Heart left ventricle (tissue), 16 donors: ENCODE results near the gene TMEM38A. TPM values are rescaled to one million over a fixed set of nuclear protein-coding genes. Genes with fewer than 3 reads are reported as not detected.

Source experiments
- ATAC-seq, 4 donors: fragments of 200-7000 bp; cut with Tn5 transposase; one replicate each; pipeline ENCODE4 v1.9.1; 2020 to 2022; ENCODE audit warnings: moderate library complexity in 4 of 4, mild to moderate bottlenecking in 3 of 4, moderate number of reproducible peaks in 1 of 4
- DNase-seq, 5 donors: peaks; one replicate each; pipeline ENCODE4 v3.0.0-alpha.2; 2020
- H3K27ac ChIP-seq, 12 donors: fragments of 200-600 bp; sonication (generic) in 4 of 12; one replicate each; pipeline versions ENCODE4 v1.5.0 to v1.8.0; 2016 to 2022; ENCODE audit warnings: mild to moderate bottlenecking in 2 of 12
- H3K27me3 ChIP-seq, 9 donors: fragments of 200-600 bp; sonication (generic) in 2 of 9; one replicate each; pipeline versions ENCODE4 v1.5.1 to v1.8.0; 2016 to 2022; ENCODE audit warnings: mild to moderate bottlenecking in 3 of 9
- H3K36me3 ChIP-seq, 9 donors: fragments of 200-600 bp; sonication (generic) in 2 of 9; one replicate each; pipeline versions ENCODE4 v1.5.0 to v1.8.0; 2018 to 2022; ENCODE audit warnings: mild to moderate bottlenecking in 2 of 9
- H3K4me1 ChIP-seq, 12 donors: fragments of 200-600 bp; sonication (generic) in 4 of 12; one replicate each; pipeline versions ENCODE4 v1.5.0 to v1.8.0; 2016 to 2022; ENCODE audit warnings: mild to moderate bottlenecking in 3 of 12
- H3K4me3 ChIP-seq, 12 donors: fragments of 200-600 bp; sonication (generic) in 4 of 12; one replicate each; pipeline versions ENCODE4 v1.5.0 to v1.8.0; 2017 to 2022; ENCODE audit warnings: mild to moderate bottlenecking in 9 of 12, moderate library complexity in 4 of 12
- H3K9me3 ChIP-seq, 12 donors: fragments of 200-600 bp; sonication (generic) in 4 of 12; one replicate each; pipeline versions ENCODE4 v1.5.0 to v1.8.0; 2016 to 2022; ENCODE audit warnings: mild to moderate bottlenecking in 1 of 12
- POLR2A ChIP-seq, 2 donors: fragments of 450-650 bp; IDR thresholded peaks; one replicate each; pipeline ENCODE4 v1.6.1; 2017; ENCODE audit warnings: antibody characterized with exemption in 2 of 2, mild to moderate bottlenecking in 2 of 2, moderate library complexity in 2 of 2
- WGBS, 4 donors: extraction: QIAGEN DNeasy Blood & Tissue Kit in 2 of 4; methylation state at CpG; one replicate each; pipeline versions ENCODE4 v1.1.5 to v1.1.7; 2013 to 2018; 5-methylcytosine and 5-hydroxymethylcytosine counted together
- intact Hi-C, 10 donors: fragments of 100-400 bp; cut with DNase I; formaldehyde crosslinking; loops; one replicate each; pipeline versions ENCODE4 v1.11.1 to v1.14.2; 2022
- polyA plus RNA-seq, 2 donors: library from polyadenylated mRNA; stranded (reverse); fragments of 200-250 nt; gene quantifications; one replicate each; pipeline ENCODE4 v1.2.3, GENCODE V29; 2013
- total RNA-seq, 9 donors: library from RNA; depleted of rRNA in 2 of 9; stranded (reverse); fragments of >200 nt in 2 of 9; fragmentation: NEBNext Ultra II Directional in 3 of 9; extraction: Animal tissue kit (Norgen Biotek cat#: 25700) in 3 of 9; gene quantifications; one replicate each; pipeline versions ENCODE4 v1.1.0 to v1.2.4, GENCODE V29; 2016 to 2023
- TF ChIP-seq, protein P1 (sequence below), 12 donors: fragments of 200-600 bp; sonication (generic) in 4 of 12; IDR thresholded peaks; one replicate each; pipeline versions ENCODE4 v1.5.0 to v1.8.0; 2018 to 2022; ENCODE audit warnings: antibody characterized with exemption in 12 of 12, mild to moderate bottlenecking in 5 of 12
- donor health status: ischemic (EF 13 %, LVEDD 7.1; RV severe dilation, severe dysfunction).
- donor health status: healthy with polysubstance abuse.
- donor health status: DM: no; HTN: yes; CAD: no.
- donor health status: DM: no; HTN: no; CAD: no.
- donor health status: ischemic (EF 25% LVEDD 6.9; RV normal size, moderate dysfunction).
- donor health status: ischemic (EF 25% LVEDD 5.7; RV mildly dilated, moderate dysfunction).
- donor health status: healthy.
- donor health status: DM: yes; HTN: yes; CAD: no.
- donor health status: ischemic (EF 35%, LVEDD 5.7; RV mildly dilated, moderate dysfunction).
- donor health status: nonischemic (EF 11% LVEDD 7.7; RV severe dilation, severe dysfunction).
- donor health status: DM: yes; HTN: yes; CAD: no.
- donor health status: PGD.
- donor health status: ischemic (EF 29% LVEDD 5.4; RV normal size, mild dysfunction).
- donor health status: nonischemic (EF 23%, LVEDD 6.1; RV moderate dilation, normal function).

Gene TMEM38A
- total and polyA plus RNA-seq, 11 donors = 13.7 to 47.4 (median 27.2) TPM

DNA sequence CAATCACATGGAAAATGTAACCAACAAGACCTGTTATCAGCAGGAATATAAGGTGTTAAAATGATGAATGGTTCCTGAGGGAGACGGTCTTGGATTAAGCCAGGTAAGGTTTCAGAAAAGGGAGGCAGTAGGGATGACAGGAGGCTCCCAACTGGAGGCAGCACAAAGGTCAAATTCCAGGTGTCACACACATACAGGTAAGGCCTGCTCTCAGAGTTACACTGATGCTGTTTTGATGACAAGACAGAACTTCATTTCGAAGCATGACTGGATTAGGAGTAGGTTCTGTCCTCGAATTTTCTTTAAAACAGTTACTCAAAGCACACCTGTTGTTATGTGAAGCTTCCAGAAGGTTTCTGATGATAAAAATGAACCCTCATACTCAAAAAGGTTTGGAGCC, 40.4 kb upstream of the TMEM38A start:
- H3K36me3 ChIP-seq = peaks cover 0 to 31% (median 9%) of the 10 kb centered on the region in 9 donors
- no peaks in the 10 kb centered on the region for H3K27me3 ChIP-seq
- no peak for ATAC-seq
- 73 to 78% (median 76%) methylated on average over 3 of the region's 3 CpGs for WGBS, 4 donors
- no peaks in the 10 kb centered on the region for H3K9me3 ChIP-seq
- peaks cover 0 to 94% (median 44%) of the 10 kb centered on the region in 12 donors for H3K4me1 ChIP-seq
- TF ChIP-seq, protein P1, sequence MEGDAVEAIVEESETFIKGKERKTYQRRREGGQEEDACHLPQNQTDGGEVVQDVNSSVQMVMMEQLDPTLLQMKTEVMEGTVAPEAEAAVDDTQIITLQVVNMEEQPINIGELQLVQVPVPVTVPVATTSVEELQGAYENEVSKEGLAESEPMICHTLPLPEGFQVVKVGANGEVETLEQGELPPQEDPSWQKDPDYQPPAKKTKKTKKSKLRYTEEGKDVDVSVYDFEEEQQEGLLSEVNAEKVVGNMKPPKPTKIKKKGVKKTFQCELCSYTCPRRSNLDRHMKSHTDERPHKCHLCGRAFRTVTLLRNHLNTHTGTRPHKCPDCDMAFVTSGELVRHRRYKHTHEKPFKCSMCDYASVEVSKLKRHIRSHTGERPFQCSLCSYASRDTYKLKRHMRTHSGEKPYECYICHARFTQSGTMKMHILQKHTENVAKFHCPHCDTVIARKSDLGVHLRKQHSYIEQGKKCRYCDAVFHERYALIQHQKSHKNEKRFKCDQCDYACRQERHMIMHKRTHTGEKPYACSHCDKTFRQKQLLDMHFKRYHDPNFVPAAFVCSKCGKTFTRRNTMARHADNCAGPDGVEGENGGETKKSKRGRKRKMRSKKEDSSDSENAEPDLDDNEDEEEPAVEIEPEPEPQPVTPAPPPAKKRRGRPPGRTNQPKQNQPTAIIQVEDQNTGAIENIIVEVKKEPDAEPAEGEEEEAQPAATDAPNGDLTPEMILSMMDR (IDR thresholded peaks at IDR 0.05) = no peak
- intact Hi-C loops = loop anchor here in 3 of 10 donors (5.0 kb wide), 3 partner anchors 33 to 43 kb away; no protein-coding TSS in a partner anchor
- no peak overlapping the region for H3K27ac ChIP-seq
- H3K4me3 ChIP-seq = no peak overlapping the region
- DNase-seq = no peak

DNA sequence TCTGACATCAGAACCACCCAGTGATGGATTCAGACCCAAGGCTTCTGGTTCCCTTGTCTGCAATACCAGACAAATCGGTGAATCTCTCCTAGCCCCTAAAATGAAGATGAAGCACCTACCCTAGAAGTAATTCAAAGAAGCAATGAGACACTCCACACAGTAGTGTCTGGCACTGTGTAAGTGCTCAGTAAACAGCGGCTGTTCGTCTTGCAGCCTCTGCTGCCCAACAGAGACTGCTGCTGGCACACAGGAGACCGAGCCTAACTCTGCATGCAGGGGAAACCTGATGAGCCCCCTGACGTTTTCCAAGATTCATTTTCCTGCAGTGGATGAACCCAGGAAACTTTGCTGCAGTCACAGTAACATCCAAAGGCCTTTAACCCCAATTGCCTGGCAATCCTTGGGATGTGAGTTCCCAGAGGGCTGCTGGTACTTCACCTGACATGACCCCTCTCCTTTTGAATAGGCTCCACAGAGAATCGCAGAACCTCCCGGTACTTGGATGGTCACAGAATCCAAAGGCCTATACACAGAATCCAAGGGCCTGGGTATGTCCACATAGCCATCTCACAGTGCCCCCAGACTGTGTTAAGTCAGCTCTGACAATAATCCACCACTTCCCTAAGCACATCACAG, 39.7 kb upstream of the TMEM38A start:
- intact Hi-C loops = loop anchor here in 3 of 10 donors (5.0 kb wide), 3 partner anchors 34 to 44 kb away; no protein-coding TSS in a partner anchor
- Histone ChIP-seq H3K36me3 (peaks cover 0 to 31% (median 9%) of the 10 kb centered on the region in 9 donors), H3K27me3 (no peaks in the 10 kb centered on the region), H3K4me3 (no peak overlapping the region), H3K4me1 (peaks cover 0 to 96% (median 47%) of the 10 kb centered on the region in 12 donors), H3K27ac (no peak overlapping the region), H3K9me3 (no peaks in the 10 kb centered on the region)
- 56 to 78% (median 73%) methylated on average over 4 to 7 of the region's 7 CpGs for WGBS, 4 donors
- no peak for DNase-seq
- ATAC-seq = no peak
- TF ChIP-seq, protein P1 (IDR thresholded peaks at IDR 0.05) = no peak
- no peak for TF ChIP-seq POLR2A (IDR thresholded peaks at IDR 0.05)

DNA sequence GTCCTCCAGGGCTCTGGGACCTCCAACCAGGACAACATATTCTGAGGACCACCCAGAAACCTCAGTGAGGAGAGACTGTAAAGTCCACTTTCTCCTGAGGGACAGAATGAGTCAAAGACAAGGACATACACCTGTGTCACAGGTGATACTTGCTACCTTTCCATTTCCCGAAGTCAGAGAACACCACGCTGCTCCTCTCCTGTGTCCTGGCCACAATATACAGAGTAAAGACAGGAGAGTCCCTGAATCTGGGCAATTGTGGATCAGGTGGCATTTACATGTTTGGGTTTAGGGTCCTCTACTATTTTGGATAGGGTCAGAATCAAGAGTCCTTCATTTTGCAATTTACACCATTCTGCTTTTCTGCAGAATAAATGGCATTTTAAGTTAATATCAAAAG, 37.9 kb upstream of the TMEM38A start:
- Histone ChIP-seq H3K4me1 (peaks cover 0 to 94% (median 53%) of the 10 kb centered on the region in 12 donors), H3K4me3 (no peak overlapping the region), H3K9me3 (no peaks in the 10 kb centered on the region), H3K36me3 (peaks cover 0 to 31% (median 9%) of the 10 kb centered on the region in 9 donors), H3K27me3 (no peaks in the 10 kb centered on the region), H3K27ac (no peak overlapping the region)
- no peak for DNase-seq
- no peak for TF ChIP-seq POLR2A (IDR thresholded peaks at IDR 0.05)
- TF ChIP-seq, protein P1 (IDR thresholded peaks at IDR 0.05) = no peak
- ATAC-seq = no peak
- intact Hi-C loops = loop anchor here in 3 of 10 donors (5.0 kb wide), 3 partner anchors 34 to 46 kb away; no protein-coding TSS in a partner anchor
- WGBS, 4 donors = 84 to 97% (median 94%) methylated on average over 2 of the region's 2 CpGs

DNA sequence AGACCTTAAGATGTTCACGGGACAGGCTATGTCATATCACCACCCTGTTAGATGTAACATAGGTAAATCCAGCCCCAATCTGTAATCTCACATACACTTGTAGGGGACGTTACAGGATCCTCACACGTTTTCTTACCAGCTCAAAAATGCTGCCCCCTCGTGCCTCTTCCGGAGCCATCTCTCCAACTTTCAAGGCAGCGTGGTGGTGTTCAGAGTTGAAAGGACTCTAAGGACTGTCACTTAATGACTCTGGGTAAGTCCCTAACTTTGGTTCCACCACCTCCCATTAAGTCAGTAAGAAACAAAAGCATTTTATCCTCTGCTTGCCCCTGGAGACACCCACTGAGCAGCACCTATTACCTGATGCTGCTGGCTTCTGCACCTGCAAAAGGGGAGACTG, 37.4 kb upstream of the TMEM38A start:
- intact Hi-C loops = loop anchor here in 3 of 10 donors (5.0 kb wide), 3 partner anchors 34 to 46 kb away; no protein-coding TSS in a partner anchor
- Histone ChIP-seq H3K4me3 (no peak overlapping the region), H3K4me1 (peaks cover 0 to 89% (median 50%) of the 10 kb centered on the region in 12 donors), H3K27ac (no peak overlapping the region), H3K36me3 (peaks cover 0 to 31% (median 9%) of the 10 kb centered on the region in 9 donors), H3K9me3 (no peaks in the 10 kb centered on the region), H3K27me3 (no peaks in the 10 kb centered on the region)
- WGBS, 4 donors = 71 to 81% (median 76%) methylated on average over 6 of the region's 6 CpGs
- TF ChIP-seq, protein P1 (IDR thresholded peaks at IDR 0.05) = no peak
- no peak for TF ChIP-seq POLR2A (IDR thresholded peaks at IDR 0.05)
- DNase-seq (no peak), ATAC-seq (no peak)
